Measurements from ENCODE around the gene MBOAT2.

MBOAT2 gene

GRCh38 chr2:8893474-8893873 lies 110.0 kb downstream of the MBOAT2 start:
- DNase-seq, result no peak

- DNase-seq, result no peak
These were observed 111.4 kb downstream of the MBOAT2 start for GRCh38 chr2:8892111-8892510.

GRCh38 chr2:8889978-8890377 lies 113.5 kb downstream of the MBOAT2 start:
- DNase-seq, result no peak

- DNase-seq, result no peak
These were observed 114.5 kb downstream of the MBOAT2 start for GRCh38 chr2:8888963-8889362.

GRCh38 chr2:8886876-8887275 lies 116.6 kb downstream of the MBOAT2 start:
- DNase-seq, result no peak

- no peak for DNase-seq
These were observed 117.3 kb downstream of the MBOAT2 start for GRCh38 chr2:8886202-8886518.

- no peak for DNase-seq
These were observed 117.9 kb downstream of the MBOAT2 start for GRCh38 chr2:8885449-8886201.

GRCh38 chr2:8884812-8885211 lies 118.7 kb downstream of the MBOAT2 start:
- DNase-seq, result no peak

- DNase-seq, result no peak
These were observed 121.4 kb downstream of the MBOAT2 start for GRCh38 chr2:8882094-8882493.

- no peak for DNase-seq
These were observed 125.6 kb downstream of the MBOAT2 start for GRCh38 chr2:8877894-8878293.

- DNase-seq, result no peak
These were observed 126.2 kb downstream of the MBOAT2 start for GRCh38 chr2:8877332-8877731.

GRCh38 chr2:8876628-8877027 lies 126.9 kb downstream of the MBOAT2 start:
- no peak for DNase-seq

- DNase-seq, result peak in 1 of 2 donors; percentile 36
These were observed 130.6 kb downstream of the MBOAT2 start for GRCh38 chr2:8872821-8873432.

GRCh38 chr2:8870441-8870840 lies 133.0 kb downstream of the MBOAT2 start:
- DNase-seq, result no peak

GRCh38 chr2:8867363-8867762 lies 136.1 kb downstream of the MBOAT2 start:
- no peak for DNase-seq

- DNase-seq, result no peak
These were observed 140.0 kb downstream of the MBOAT2 start for GRCh38 chr2:8863331-8863953.

- DNase-seq, result no peak
These were observed 141.3 kb downstream of the MBOAT2 start for GRCh38 chr2:8862230-8862629.

- DNase-seq, result no peak
These were observed 141.7 kb downstream of the MBOAT2 start for GRCh38 chr2:8861797-8862196.

GRCh38 chr2:8860239-8860638 lies 143.2 kb downstream of the MBOAT2 start:
- no peak for DNase-seq

GRCh38 chr2:8858910-8859309 lies 144.6 kb downstream of the MBOAT2 start:
- DNase-seq, result no peak

GRCh38 chr2:8858264-8858663 lies 145.2 kb downstream of the MBOAT2 start:
- no peak for DNase-seq

GRCh38 chr2:8857709-8858108 lies 145.8 kb downstream of the MBOAT2 start:
- no peak for DNase-seq

GRCh38 chr2:8856176-8856575 lies 147.3 kb downstream of the MBOAT2 start:
- no peak for DNase-seq

- DNase-seq, result no peak
These were observed 148.5 kb downstream of the MBOAT2 start for GRCh38 chr2:8855010-8855409.

Measured in CD4-positive, alpha-beta T cell treated with Interferon alpha-2 for 1 hour (primary cell).